GM23338 (cell line): ENCODE measurements around the gene ACTR2. TPM values are rescaled to one million over a fixed set of nuclear protein-coding genes. Genes with fewer than 3 reads are reported as not detected.

Experiments
- ATAC-seq: fragments of 200-7000 bp; cut with Tn5 transposase; 3 replicates; pipeline ENCODE4 v1.9.1; 2020
- DNase-seq: peaks from one replicate; pipeline ENCODE4 v3.0.0-alpha.2; 2015; ENCODE audit warnings: low spot score
- H2AFZ ChIP-seq: fragments of 200-600 bp; sonication (generic); 2 replicates; pipeline ENCODE4 v1.8.0; 2016; ENCODE audit warnings: antibody characterized with exemption, mild to moderate bottlenecking, moderate library complexity
- H3F3A ChIP-seq: fragments of 200-600 bp; sonication (generic); replicated peaks from 2 replicates; pipeline ENCODE4 v1.8.0; 2017; ENCODE audit warnings: antibody characterized with exemption, mixed run types, low read depth
- H3K27ac ChIP-seq: fragments of 200-600 bp; sonication (generic); 2 replicates; pipeline ENCODE4 v1.6.1; 2016; ENCODE audit warnings: low read depth
- H3K27me3 ChIP-seq: fragments of 200-600 bp; sonication (generic); 2 replicates; pipeline ENCODE4 v1.8.0; 2016; ENCODE audit warnings: mild to moderate bottlenecking, mixed run types, moderate library complexity; ENCODE audit not compliant: insufficient read depth
- H3K36me3 ChIP-seq: fragments of 200-600 bp; sonication (generic); 2 replicates; pipeline ENCODE4 v1.8.0; 2016; ENCODE audit warnings: mild to moderate bottlenecking; ENCODE audit not compliant: insufficient read depth
- H3K4me1 ChIP-seq: fragments of 200-600 bp; sonication (generic); 2 replicates; pipeline ENCODE4 v1.8.0; 2016; ENCODE audit warnings: mild to moderate bottlenecking, moderate library complexity; ENCODE audit not compliant: insufficient read depth
- H3K4me2 ChIP-seq: fragments of 200-600 bp; sonication (generic); 2 replicates; pipeline ENCODE4 v1.7.1; 2017; ENCODE audit warnings: mixed run types
- H3K4me3 ChIP-seq: fragments of 200-600 bp; sonication (generic); 2 replicates; pipeline ENCODE4 v1.6.1; 2016; ENCODE audit warnings: mixed run types
- H3K79me2 ChIP-seq: fragments of 200-600 bp; sonication (generic); replicated peaks from 2 replicates; pipeline ENCODE4 v1.8.0; 2017; ENCODE audit warnings: mild to moderate bottlenecking; ENCODE audit not compliant: insufficient read depth
- H3K9me2 ChIP-seq: fragments of 200-600 bp; sonication (generic); 2 replicates; pipeline ENCODE4 v1.8.0; 2017; ENCODE audit not compliant: insufficient read depth
- H4K20me1 ChIP-seq: fragments of 200-600 bp; sonication (generic); replicated peaks from 2 replicates; pipeline ENCODE4 v1.8.0; 2017; ENCODE audit warnings: mild to moderate bottlenecking; ENCODE audit not compliant: insufficient read depth
- H3K27ac Mint-ChIP-seq: 2 replicates; pipeline ENCODE4 v1.8.0; 2020; ENCODE audit warnings: inconsistent platforms, mild to moderate bottlenecking, moderate library complexity, mixed read lengths
- H3K27me3 Mint-ChIP-seq: 3 replicates; pipeline ENCODE4 v1.8.0; 2022; ENCODE audit warnings: low read depth, mild to moderate bottlenecking, moderate library complexity, mixed read lengths, inconsistent platforms; ENCODE audit not compliant: insufficient read depth, poor library complexity
- H3K36me3 Mint-ChIP-seq: 3 replicates; pipeline ENCODE4 v1.8.0; 2021; ENCODE audit warnings: low read depth, mild to moderate bottlenecking, inconsistent platforms, moderate library complexity, mixed read lengths
- H3K4me1 Mint-ChIP-seq: 3 replicates; pipeline ENCODE4 v1.8.0; 2020; ENCODE audit warnings: mild to moderate bottlenecking, inconsistent platforms, mixed read lengths
- H3K4me3 Mint-ChIP-seq: 3 replicates; pipeline ENCODE4 v1.8.0; 2021; ENCODE audit warnings: moderate library complexity, mild to moderate bottlenecking, inconsistent platforms, mixed read lengths
- H3K9me3 Mint-ChIP-seq: 3 replicates; pipeline ENCODE4 v1.8.0; 2020; ENCODE audit warnings: moderate library complexity, mild to moderate bottlenecking, inconsistent platforms, mixed read lengths
- ETS1 ChIP-seq: IDR thresholded peaks from 2 replicates; pipeline ENCODE4 v1.6.1; 2016; ENCODE audit warnings: antibody characterized with exemption
- NANOG ChIP-seq: IDR thresholded peaks from 2 replicates; pipeline ENCODE4 v1.6.1; 2016; ENCODE audit warnings: antibody characterized with exemption, borderline replicate concordance
- ZNF462 ChIP-seq: fragments of 250-450 bp; sonication (Bioruptor Pico); IDR thresholded peaks from 2 replicates; pipeline ENCODE4 v1.5.0; 2020; ENCODE audit warnings: mild to moderate bottlenecking, moderate library complexity
- polyA plus RNA-seq: library from polyadenylated mRNA; unstranded; fragments of >200 nt; fragmentation: Nextera tagmentation; extraction: Ambion mirVana; gene quantifications from 2 replicates; pipeline ENCODE4 v1.2.1, GENCODE V29; 2016
- total RNA-seq: library from RNA; depleted of rRNA; stranded (reverse); fragments of >200 nt; shearing (Covaris generic); gene quantifications from 2 replicates; pipeline ENCODE4 v1.2.3, GENCODE V29; 2014

ACTR2 gene
- total and polyA plus RNA-seq, 2 experiments from 2014 or later, result 73.6 to 87.6 TPM

GRCh38 chr2:65252640-65253039 is 25.0 kb downstream of the ACTR2 start:
- Mint-ChIP-seq H3K4me3 (no peak overlapping the region), H3K27ac (no peak overlapping the region), H3K4me1 (no peaks in the 10 kb centered on the region), H3K27me3 (no peaks in the 10 kb centered on the region), H3K9me3 (no peaks in the 10 kb centered on the region), H3K36me3 (peaks cover 34% of the 10 kb centered on the region)
- ATAC-seq, result no peak
- H2AFZ ChIP-seq, result no peak overlapping the region
- no peak overlapping the region for H3K4me3 ChIP-seq
- TF ChIP-seq ZNF462 (CRISPR knock-in tag), result no peak
- H3K4me2 ChIP-seq, result no peak overlapping the region
- H3K27ac ChIP-seq, result no peak overlapping the region
- H4K20me1 ChIP-seq, result peaks cover 17% of the 10 kb centered on the region; the same call in 1 of the 2 replicates
- H3K27me3 ChIP-seq, result no peaks in the 10 kb centered on the region
- no peak for DNase-seq
- no peaks in the 10 kb centered on the region for H3F3A ChIP-seq
- no peaks in the 10 kb centered on the region for H3K4me1 ChIP-seq
- peaks cover 11% of the 10 kb centered on the region; the same call in 1 of the 2 replicates for H3K36me3 ChIP-seq
- H3K79me2 ChIP-seq, result no peaks in the 10 kb centered on the region; the same call in none of the 2 replicates
- H3K9me2 ChIP-seq, result no peaks in the 10 kb centered on the region

- no peaks in the 10 kb centered on the region for H3K9me2 ChIP-seq
- ATAC-seq (no peak), DNase-seq (no peak)
- no peaks in the 10 kb centered on the region for H3K27me3 ChIP-seq
- no peaks in the 10 kb centered on the region for H3K4me1 ChIP-seq
- H3K4me3 Mint-ChIP-seq, result no peak overlapping the region
- no peak overlapping the region for H2AFZ ChIP-seq
- H3K27me3 Mint-ChIP-seq, result no peaks in the 10 kb centered on the region
- H4K20me1 ChIP-seq, result peaks cover 13% of the 10 kb centered on the region
- H3K79me2 ChIP-seq, result no peaks in the 10 kb centered on the region; the same call in 1 of the 2 replicates
- H3K36me3 Mint-ChIP-seq, result peaks cover 24% of the 10 kb centered on the region
- TF ChIP-seq ETS1 (no peak), NANOG (no peak)
- H3K4me2 ChIP-seq, result no peak overlapping the region
- H3K36me3 ChIP-seq, result peaks cover 11% of the 10 kb centered on the region; the same call in 1 of the 2 replicates
- H3K4me3 ChIP-seq, result no peak overlapping the region
- H3K4me1 Mint-ChIP-seq, result no peaks in the 10 kb centered on the region
- no peaks in the 10 kb centered on the region for H3F3A ChIP-seq
- no peak overlapping the region for H3K27ac Mint-ChIP-seq
- H3K27ac ChIP-seq, result no peak overlapping the region
- H3K9me3 Mint-ChIP-seq, result no peaks in the 10 kb centered on the region
These were observed 27.7 kb downstream of the ACTR2 start for GRCh38 chr2:65255356-65255755.
